NCI-H2029 (cell line): ENCODE measurements around the gene GOLGA6L10.
"Not testable (repeated sequence)": the region's sequence is repeated elsewhere in the genome, so short reads cannot be mapped to it uniquely, and the experiment has no call there.

Source experiments
- DNase-seq: peaks from one replicate; lab custom pipeline; 2025; lab: John Stamatoyannopoulos, UW

GOLGA6L10 gene

DNA sequence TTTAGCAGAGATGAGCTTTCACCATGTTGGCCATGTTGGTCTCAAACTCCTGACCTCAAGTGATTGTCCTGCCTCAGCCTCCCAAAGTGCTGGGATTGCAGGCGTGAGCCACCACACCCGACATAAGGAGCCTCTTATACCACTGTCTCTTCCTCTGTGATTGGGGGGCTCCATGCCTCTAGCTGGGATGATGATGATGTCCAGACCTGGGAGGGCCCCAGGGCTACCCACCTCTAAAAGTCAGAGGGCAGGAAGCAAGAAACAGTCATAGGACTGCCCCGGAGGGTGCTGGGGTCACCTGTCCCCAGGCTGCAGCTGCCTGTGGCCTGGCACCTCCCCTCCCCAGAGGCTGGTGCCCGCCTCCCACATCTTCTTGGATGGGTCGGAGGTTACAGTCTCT, 5.4 kb downstream of the GOLGA6L10 start:
- DNase-seq = not testable (repeated sequence)

GRCh38 chr15:82342632-82343374, 6.5 kb downstream of the GOLGA6L10 start:
- DNase-seq = not testable (repeated sequence)

- DNase-seq = not testable (repeated sequence)
Measured at GRCh38 chr15:82338573-82338972, 10.7 kb downstream of the GOLGA6L10 start.

GRCh38 chr15:82338053-82338452, 11.2 kb downstream of the GOLGA6L10 start:
- DNase-seq = not testable (repeated sequence)

GRCh38 chr15:82337051-82337450, 12.2 kb downstream of the GOLGA6L10 start:
- not testable (repeated sequence) for DNase-seq

DNA sequence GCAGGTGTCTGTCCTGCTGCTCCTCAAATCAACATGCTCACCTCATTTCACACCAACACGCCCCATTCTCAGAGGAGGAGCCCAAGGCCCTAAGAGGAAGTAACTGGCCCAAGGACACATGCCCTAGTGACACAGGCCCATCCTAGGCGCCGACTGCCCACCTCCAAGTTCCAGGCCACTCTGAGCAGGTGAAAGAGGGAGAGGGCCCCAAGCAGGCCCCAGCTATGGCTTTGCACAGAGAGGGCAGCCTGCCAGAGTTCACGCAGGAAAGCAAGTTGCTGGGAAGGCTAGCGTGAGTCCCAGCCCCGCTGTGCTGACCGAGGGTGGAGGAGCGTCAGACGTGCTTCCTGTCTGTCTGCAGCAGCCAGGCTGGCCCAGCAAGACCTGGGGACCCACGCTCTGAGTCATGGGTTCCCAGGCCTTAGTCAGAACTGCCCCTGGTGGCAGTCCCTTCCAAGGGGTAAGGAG, 13.1 kb downstream of the GOLGA6L10 start:
- DNase-seq = not testable (repeated sequence)

DNA sequence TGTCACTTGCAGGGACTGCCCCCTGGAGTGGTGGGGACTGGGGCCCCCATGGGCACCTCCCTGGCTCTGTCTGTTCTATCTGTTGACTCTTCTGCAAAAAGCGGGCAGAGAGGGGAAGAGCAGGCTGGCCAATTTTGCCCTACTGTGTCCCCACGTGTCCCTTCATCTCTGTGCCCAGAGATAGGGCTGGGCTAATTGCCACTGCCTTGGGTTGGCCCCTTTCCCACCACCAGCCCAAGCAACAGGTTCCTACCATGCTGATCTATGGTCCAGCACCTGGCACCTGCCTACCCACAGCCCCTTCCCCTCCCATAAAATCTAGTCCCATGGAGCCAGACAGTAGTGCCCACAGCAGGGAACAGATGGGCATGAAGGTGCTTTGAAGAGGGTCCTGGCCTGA, 14.3 kb downstream of the GOLGA6L10 start:
- not testable (repeated sequence) for DNase-seq

GRCh38 chr15:82334554-82334932, 14.7 kb downstream of the GOLGA6L10 start:
- DNase-seq = not testable (repeated sequence)

- not testable (repeated sequence) for DNase-seq
Measured at GRCh38 chr15:82333603-82334553, 15.4 kb downstream of the GOLGA6L10 start.

DNA sequence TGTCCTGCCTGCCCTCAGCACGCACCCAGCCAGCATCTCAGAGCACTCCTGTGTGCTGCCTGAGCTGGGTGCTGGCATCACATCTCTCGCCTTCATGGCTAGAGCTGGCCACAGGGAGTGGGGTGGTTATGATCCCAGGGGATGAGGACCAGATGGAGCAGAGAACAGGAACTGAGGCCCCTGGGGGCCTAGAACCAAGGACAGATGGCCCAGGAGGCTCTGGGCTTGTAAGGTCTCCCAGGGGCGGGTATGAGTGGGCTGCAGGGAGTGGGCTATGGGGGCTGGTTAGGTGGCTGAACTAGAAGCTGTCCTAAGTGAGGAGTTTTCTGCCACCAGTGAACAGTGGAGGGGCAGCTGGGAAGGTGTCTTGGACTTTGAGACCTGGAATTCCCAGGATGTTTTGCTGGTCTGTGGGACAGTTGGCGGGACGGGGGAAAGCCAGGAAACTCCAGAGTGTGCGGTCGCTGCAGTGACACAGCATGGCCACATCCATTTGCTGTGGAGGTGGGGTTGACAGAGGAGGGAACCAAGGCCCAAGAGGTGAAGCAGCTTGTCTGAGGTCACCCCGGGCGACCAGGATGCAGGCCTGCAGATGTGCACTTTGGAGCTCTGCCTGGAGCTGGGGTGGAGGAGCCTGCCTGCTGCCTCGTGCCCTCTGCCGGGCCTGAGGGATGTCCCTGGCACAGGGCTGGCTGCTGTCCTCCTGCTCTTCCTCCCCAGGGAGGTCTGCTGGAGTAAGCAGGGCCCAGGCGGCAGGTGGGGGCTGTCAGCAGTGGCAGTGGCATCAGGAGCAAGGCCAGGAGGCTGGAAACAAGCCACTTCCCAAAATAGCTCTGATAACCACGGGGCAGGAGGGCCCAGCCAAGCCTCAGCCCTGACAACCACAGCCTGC, 16.3 kb downstream of the GOLGA6L10 start:
- DNase-seq = not testable (repeated sequence)

DNA sequence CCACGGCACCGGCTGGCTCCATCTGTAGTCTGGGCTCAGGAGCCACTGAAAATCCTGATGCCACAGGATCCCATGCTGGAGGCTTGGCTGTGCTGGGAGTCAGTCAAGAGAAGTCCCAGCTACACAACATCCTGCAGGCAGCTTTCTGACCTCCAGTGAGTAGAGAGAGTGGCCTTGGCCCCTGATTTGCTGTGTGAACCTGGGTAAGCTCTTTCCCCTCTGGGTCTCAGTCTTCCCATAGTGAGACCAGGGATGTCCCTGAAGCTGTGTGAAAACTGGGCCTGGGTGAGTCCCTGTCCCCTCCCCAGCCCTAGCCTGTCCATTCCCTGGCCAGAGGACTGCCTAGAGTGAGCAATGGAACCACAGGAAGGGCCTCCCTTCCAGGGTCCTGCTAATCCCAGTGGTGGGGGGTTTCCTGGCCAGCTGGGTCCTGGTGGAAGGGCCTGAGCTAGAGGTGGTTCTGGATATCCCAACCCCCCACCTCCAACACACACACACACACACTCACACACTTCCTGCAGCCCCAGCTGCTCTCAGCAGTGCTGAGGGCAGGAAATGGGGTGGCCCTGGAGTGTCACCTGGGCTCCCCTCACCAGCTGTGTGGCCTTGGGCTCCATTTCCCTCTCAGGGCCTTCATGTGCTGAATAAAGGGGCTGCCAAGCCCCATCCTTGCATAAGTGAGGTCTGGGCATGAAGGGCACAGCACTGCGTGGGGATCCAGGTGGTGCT, 17.5 kb downstream of the GOLGA6L10 start:
- DNase-seq = not testable (repeated sequence)

DNA sequence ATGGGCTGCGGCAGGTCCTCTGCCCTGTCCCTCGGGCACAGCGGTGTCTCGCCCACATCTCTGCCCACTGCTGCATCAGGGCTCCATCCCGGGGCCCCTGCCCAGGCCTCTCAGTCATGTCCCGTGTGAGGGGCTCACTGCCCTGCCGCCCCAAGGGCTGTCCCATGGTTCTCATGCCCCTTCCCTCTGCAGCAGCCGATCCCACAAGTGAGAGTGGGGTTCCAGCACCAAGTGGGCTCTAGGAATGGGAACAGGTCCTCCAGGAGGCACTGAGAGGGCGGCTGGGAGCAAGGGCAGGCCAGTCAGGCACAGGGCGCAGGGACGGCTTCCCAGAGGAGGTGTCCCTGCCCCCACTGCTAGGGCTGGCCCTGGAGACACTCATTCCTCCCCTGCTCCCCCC, 18.4 kb downstream of the GOLGA6L10 start:
- DNase-seq = not testable (repeated sequence)

DNA sequence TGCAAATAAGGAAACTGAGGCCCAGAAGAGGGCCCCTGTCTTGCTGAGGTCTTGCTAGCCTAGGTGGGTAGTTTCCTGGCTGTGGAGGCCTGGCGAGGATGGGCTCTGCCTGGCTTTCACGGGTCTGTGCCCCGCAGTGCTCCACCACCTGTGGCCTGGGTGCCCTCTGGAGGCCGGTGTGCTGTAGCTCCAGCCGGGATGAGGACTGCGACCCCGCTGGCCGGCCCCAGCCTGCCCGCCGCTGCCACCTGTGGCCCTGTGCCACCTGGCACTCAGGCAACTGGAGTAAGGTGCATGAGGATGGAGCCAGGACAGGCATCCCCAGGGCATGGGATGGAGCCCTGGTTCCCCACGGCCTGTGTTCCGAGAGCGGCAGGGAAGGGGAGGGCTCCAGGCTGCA, 20.2 kb downstream of the GOLGA6L10 start:
- DNase-seq = not testable (repeated sequence)

GRCh38 chr15:82327372-82327771, 21.9 kb downstream of the GOLGA6L10 start:
- DNase-seq = not testable (repeated sequence)

GRCh38 chr15:82326896-82327295, 22.4 kb downstream of the GOLGA6L10 start:
- not testable (repeated sequence) for DNase-seq

DNA sequence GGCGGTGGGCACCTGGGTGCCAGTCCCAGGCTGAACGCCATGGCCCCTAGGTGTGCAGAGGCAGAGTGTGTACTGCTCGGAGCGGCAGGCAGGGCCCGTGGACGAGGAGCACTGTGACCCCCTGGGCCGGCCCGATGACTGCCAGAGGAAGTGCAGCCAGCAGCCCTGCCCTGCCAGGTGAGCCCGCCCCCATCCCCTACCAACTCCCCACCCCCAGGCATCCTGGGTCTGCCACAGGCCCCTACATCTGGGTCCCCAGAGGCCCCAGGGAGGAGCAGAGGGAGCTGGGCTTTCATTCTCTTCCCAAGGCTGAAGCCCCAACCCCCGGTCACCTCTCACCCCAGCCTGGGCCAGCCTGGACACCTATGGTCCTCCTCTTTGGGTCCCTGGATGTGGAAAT, 23.6 kb downstream of the GOLGA6L10 start:
- not testable (repeated sequence) for DNase-seq

GRCh38 chr15:82324831-82325230, 24.4 kb downstream of the GOLGA6L10 start:
- not testable (repeated sequence) for DNase-seq

DNA sequence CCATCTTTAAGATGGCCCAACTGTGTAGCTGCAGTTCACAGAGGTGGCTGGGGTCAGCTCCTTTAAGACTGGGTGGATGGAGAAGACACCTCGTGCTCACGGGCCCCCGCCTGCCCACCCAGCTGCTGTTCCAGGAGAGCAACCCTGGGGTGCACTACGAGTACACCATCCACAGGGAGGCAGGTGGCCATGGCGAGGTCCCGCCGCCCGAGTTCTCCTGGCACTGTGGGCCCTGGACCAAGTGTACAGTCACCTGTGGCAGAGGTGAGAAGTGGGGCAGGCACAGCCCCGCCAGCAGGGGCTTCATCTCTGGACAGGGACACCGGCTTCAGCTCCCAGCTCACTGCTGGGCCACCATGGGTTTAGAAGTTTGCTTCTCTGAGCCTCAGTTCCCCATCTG, 26.8 kb downstream of the GOLGA6L10 start:
- DNase-seq = not testable (repeated sequence)

GRCh38 chr15:82320861-82321260, 28.4 kb downstream of the GOLGA6L10 start:
- not testable (repeated sequence) for DNase-seq

GRCh38 chr15:82319522-82320278, 29.6 kb downstream of the GOLGA6L10 start:
- DNase-seq = not testable (repeated sequence)
